K562 (cell line): ENCODE measurements around the gene THAP8. TPM values are rescaled to one million over a fixed set of nuclear protein-coding genes. Genes with fewer than 3 reads are reported as not detected.

Experiments
- FOXJ3 ChIP-seq: sonication (generic); formaldehyde crosslinking; IDR thresholded peaks from 2 replicates; pipeline ENCODE4 v1.4.0; 2020; ENCODE audit warnings: mild to moderate bottlenecking, missing genetic modification reagents
- JUNB ChIP-seq: fragments of 450-650 bp; formaldehyde crosslinking; conservative IDR thresholded peaks from 2 replicates; pipeline ENCODE4 v1.4.0; 2020; ENCODE audit warnings: mild to moderate bottlenecking
- LCOR ChIP-seq: sonication (generic); formaldehyde crosslinking; IDR thresholded peaks from 2 replicates; pipeline ENCODE4 v1.8.0; 2022; ENCODE audit warnings: mild to moderate bottlenecking, missing genetic modification reagents
- MEF2A ChIP-seq: IDR thresholded peaks from 2 replicates; pipeline ENCODE4 v1.6.1; 2011; ENCODE audit warnings: low read depth, mild to moderate bottlenecking, low read length, moderate library complexity; ENCODE audit not compliant: control insufficient read depth
- PATZ1 ChIP-seq: fragments of 250-450 bp; sonication (Bioruptor Pico); IDR thresholded peaks from 2 replicates; pipeline ENCODE4 v1.5.0; 2020; ENCODE audit warnings: mild to moderate bottlenecking, borderline replicate concordance
- POU5F1 ChIP-seq: fragments of 150-350 bp; IDR thresholded peaks from 2 replicates; pipeline ENCODE4 v1.6.1; 2014; ENCODE audit warnings: borderline replicate concordance, low read length, low read depth, mild to moderate bottlenecking; ENCODE audit not compliant: partially characterized antibody
- PTTG1 ChIP-seq: fragments of 450-650 bp; IDR thresholded peaks from 2 replicates; pipeline ENCODE4 v1.6.1; 2016; ENCODE audit warnings: low read depth, mild to moderate bottlenecking, missing genetic modification characterization, missing compliant biosample characterization
- TCFL5 ChIP-seq: fragments of 250-450 bp; sonication (Bioruptor Pico); conservative IDR thresholded peaks from 2 replicates; pipeline ENCODE4 v1.6.1; 2021; ENCODE audit warnings: mild to moderate bottlenecking, moderate library complexity, matching md5 sums
- TFAM ChIP-seq: fragments of 250-450 bp; sonication (Bioruptor Pico); conservative IDR thresholded peaks from 2 replicates; pipeline ENCODE4 v1.5.0; 2021; ENCODE audit warnings: mild to moderate bottlenecking, moderate library complexity
- ZBED1 ChIP-seq: IDR thresholded peaks from 2 replicates; pipeline ENCODE4 v1.6.1; 2014
- ZFP30 ChIP-seq: fragments of 250-450 bp; sonication (Bioruptor Pico); IDR thresholded peaks from 2 replicates; pipeline ENCODE4 v1.8.0; 2022; ENCODE audit warnings: moderate library complexity, mild to moderate bottlenecking, inconsistent platforms, borderline replicate concordance
- ZNF253 ChIP-seq: fragments of 250-450 bp; sonication (Bioruptor Pico); conservative IDR thresholded peaks from 2 replicates; pipeline ENCODE4 v1.6.1; 2021; ENCODE audit warnings: mild to moderate bottlenecking
- ZNF311 ChIP-seq: fragments of 250-450 bp; sonication (Bioruptor Pico); IDR thresholded peaks from 2 replicates; pipeline ENCODE4 v1.4.0; 2020; ENCODE audit warnings: mild to moderate bottlenecking, moderate library complexity
- ZNF318 ChIP-seq, 2 experiments: fragments of 450-650 bp; IDR thresholded peaks; 2 replicates each; pipeline ENCODE4 v1.6.1; 2016; ENCODE audit warnings: mild to moderate bottlenecking in 2 of 2, borderline replicate concordance in 1 of 2, low read depth in 1 of 2, moderate library complexity in 1 of 2
- polyA plus RNA-seq, 8 experiments: library from polyadenylated mRNA; depleted of rRNA in 4 of 8; stranded (reverse) in 5 of 8; unstranded in 3 of 8; fragments of >200 nt; fragmentation: Nextera tagmentation in 2 of 8; fragmentation: Illumina TruSeq in 1 of 8; extraction: Ambion mirVana in 2 of 8; extraction: Trizol in 1 of 8; gene quantifications; 2 replicates each; pipeline versions ENCODE4 v1.2.1 to v1.2.3, GENCODE V29; 2011 to 2014; ENCODE audit warnings: inconsistent platforms in 1 of 8, missing spikeins in 1 of 8
- total RNA-seq, 7 experiments: library from RNA; depleted of rRNA in 6 of 7; stranded (reverse); fragments of >200 nt in 6 of 7; fragmentation: Illumina TruSeq in 2 of 7; extraction: Trizol in 2 of 7; gene quantifications; 2 replicates each; pipeline versions ENCODE4 v1.2.1 to v1.2.3, GENCODE V29; 2011 to 2021; ENCODE audit warnings: low replicate concordance in 1 of 7
- TF ChIP-seq, protein P1 (sequence below): fragments of 450-650 bp; IDR thresholded peaks from 2 replicates; pipeline ENCODE4 v1.6.1; 2017; ENCODE audit warnings: mild to moderate bottlenecking, moderate library complexity

The THAP8 gene
- total and polyA plus RNA-seq, 9 of the 15 experiments (the other 6 are each of a cell fraction or from before 2014, with no cell fraction given), result 0.11 to 2.0 (median 0.94) TPM

DNA sequence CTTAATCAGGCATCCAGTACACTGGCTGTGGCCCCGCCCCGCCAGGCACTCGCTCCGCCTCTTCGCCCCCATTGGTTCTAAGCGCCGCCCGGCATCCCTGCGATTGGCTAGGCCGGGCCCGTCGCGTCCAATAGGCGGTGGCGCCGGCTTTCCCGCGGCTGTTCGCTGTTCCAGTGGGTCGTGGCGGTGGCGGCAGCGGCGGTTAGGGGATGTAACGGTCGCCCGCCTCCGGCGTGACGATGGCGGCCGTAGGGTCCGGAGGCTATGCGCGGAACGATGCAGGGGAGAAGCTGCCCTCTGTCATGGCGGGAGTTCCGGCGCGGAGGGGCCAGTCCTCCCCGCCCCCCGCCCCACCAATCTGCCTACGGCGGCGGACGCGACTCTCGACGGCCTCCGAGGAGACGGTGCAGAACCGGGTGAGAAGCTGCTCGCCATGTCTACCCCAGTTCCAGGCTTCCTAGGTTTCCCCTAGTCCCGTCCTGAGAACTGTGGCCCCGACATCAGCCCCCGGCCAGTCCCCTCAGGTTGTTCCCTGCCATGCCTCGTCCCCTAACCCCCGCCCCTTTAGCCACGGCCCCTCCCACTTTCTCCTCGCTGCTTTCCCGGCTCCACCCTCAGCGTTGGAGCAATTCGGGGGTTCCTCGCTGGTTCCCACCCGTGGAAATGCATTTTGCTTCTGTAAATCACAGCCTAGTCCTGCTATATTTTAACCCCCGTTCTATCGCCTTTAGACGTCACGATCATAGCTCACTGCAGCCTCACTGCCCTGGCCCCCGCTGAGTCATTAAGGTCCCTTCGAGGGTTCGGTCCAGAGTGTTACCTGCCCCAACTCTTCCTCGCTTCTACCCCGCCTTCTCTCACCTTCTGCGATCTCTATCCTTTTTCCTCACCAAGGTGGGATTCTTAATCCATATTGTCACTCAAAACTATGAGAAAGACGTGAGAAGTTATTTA is 925 bp upstream of the THAP8 start, which contains the start of gene WDR62 (continued):
- TF ChIP-seq ZNF318 (IDR thresholded peaks at IDR 0.05; ENCODE audit: borderline replicate concordance in 1 of 2, low read depth in 1 of 2) (no peak), ZBED1 (no peak; the same call in 1 of the 2 replicates), JUNB (no peak), TFAM (no peak), FOXJ3 (CRISPR knock-in tag) (no peak), TCFL5 (CRISPR knock-in tag) (no peak), LCOR (CRISPR knock-in tag) (no peak), PATZ1 (CRISPR knock-in tag) (no peak), PTTG1 (no peak), ZNF311 (no peak), ZFP30 (CRISPR knock-in tag) (no peak), MEF2A (no peak), POU5F1 (no peak), ZNF253 (CRISPR knock-in tag) (no peak)
- TF ChIP-seq, protein P1, sequence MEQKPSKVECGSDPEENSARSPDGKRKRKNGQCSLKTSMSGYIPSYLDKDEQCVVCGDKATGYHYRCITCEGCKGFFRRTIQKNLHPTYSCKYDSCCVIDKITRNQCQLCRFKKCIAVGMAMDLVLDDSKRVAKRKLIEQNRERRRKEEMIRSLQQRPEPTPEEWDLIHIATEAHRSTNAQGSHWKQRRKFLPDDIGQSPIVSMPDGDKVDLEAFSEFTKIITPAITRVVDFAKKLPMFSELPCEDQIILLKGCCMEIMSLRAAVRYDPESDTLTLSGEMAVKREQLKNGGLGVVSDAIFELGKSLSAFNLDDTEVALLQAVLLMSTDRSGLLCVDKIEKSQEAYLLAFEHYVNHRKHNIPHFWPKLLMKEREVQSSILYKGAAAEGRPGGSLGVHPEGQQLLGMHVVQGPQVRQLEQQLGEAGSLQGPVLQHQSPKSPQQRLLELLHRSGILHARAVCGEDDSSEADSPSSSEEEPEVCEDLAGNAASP, result no peak
